GM10248 (cell line): ENCODE data around the gene PIH1D1.

Source experiments
- CTCF ChIA-PET: fragments of 300-600 bp; sonication (Branson Sonifier 250); formaldehyde crosslinking; extraction: SDS; loops from one replicate; lab custom pipeline; 2021; ENCODE audit warnings: antibody characterized with exemption; lab: Yijun Ruan, JAX
- POLR2A ChIA-PET: fragments of 350-650 bp; sonication (Branson Sonifier 250); formaldehyde crosslinking; extraction: SDS; loops from one replicate; lab custom pipeline; 2020; ENCODE audit warnings: antibody characterized with exemption; lab: Yijun Ruan, JAX
- DNase-seq: peaks from one replicate; pipeline ENCODE4 v3.0.0; 2012; ENCODE audit errors: extremely low spot score
- CTCF ChIP-seq: IDR thresholded peaks from 2 replicates; pipeline ENCODE4 v1.5.1; 2012; ENCODE audit warnings: mild to moderate bottlenecking, low read depth; ENCODE audit errors: extremely low read depth, missing control alignments, control extremely low read depth

PIH1D1 gene

DNA sequence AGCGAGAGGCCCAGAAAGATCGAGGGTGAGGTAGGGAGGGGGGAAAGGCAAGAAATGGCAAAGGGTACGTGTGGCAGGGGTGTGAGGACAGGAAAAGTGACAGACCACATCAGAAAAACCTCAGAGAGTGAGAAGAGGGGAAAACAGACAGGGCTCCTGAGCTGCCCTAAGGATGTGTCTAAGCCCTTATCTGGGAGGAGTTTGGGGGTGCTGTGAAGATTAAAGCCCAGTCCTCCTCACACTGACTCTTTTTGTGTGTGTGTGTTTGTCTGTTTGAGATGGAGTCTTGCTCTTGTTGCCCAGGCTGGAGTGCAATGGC, 27.7 kb downstream of the PIH1D1 start:
- POLR2A ChIA-PET: interaction anchor here (0.5 kb wide), 1 partner anchor 966 kb away, joined by 3 read pairs; no protein-coding TSS in a partner anchor
- TF ChIP-seq CTCF: no peak
- CTCF ChIA-PET: interaction anchor here (1.2 to 2.1 kb wide), 4 partner anchors 20 to 49 kb away, joined by 3 to 7 read pairs (median 4); no protein-coding TSS in a partner anchor
- no peak for DNase-seq

- no peak for TF ChIP-seq CTCF
- DNase-seq: no peak
- CTCF ChIA-PET: interaction anchor here (1.2 to 2.1 kb wide), 3 partner anchors 19 to 50 kb away, joined by 3 to 7 read pairs (median 3); no protein-coding TSS in a partner anchor
- POLR2A ChIA-PET: interaction anchor here (0.5 kb wide), 1 partner anchor 967 kb away, joined by 3 read pairs; no protein-coding TSS in a partner anchor
These were observed 28.3 kb downstream of the PIH1D1 start, which contains the start of gene PTH2 for GRCh38 chr19:49423071-49423984. Gene PTH2, minus strand, starts transcription at chr19:49423441. Its CDS starts 102 bp downstream, at chr19:49423339.

- ChIA-PET POLR2A (no interaction called here), CTCF (no interaction called here)
- peak; percentile 23 for TF ChIP-seq CTCF
- peak; percentile 58 for DNase-seq
These were observed 29.1 kb downstream of the PIH1D1 start for GRCh38 chr19:49422407-49423070.

GRCh38 chr19:49421878-49422202, 29.8 kb downstream of the PIH1D1 start:
- ChIA-PET CTCF (no interaction called here), POLR2A (no interaction called here)

GRCh38 chr19:49421039-49421877, 30.4 kb downstream of the PIH1D1 start:
- ChIA-PET CTCF (interaction anchor here (1.2 to 3.5 kb wide), 4 partner anchors 13 to 30 kb away, joined by 3 to 21 read pairs (median 5); no protein-coding TSS in a partner anchor), POLR2A (no interaction called here)
- DNase-seq: no peak
- no peak for TF ChIP-seq CTCF

More at GRCh38 chr19:49421878-49422202, 29.8 kb downstream of the PIH1D1 start:
- no peak for DNase-seq
- TF ChIP-seq CTCF: no peak

DNA sequence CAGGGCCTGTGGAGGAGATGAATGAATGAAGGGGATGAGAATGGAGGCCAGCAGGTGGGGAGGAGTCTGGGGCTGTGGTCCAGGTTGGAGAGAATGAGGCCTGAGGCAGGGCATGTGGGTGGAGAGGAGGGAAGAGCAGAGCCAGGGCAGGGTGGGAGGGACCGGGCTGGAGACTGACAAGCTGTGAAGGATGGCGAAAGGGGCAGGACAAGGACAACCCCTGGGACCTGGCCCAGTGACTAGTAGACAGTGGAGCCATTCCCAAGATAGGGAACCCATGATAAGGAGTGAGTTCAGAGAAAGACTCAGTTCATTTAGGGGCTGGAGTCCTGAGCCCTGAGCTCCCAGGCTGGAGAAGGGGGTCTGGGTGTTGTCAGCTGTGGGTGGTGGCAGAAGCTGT, 31.4 kb downstream of the PIH1D1 start:
- no peak for TF ChIP-seq CTCF
- DNase-seq: no peak
- CTCF ChIA-PET: interaction anchor here (0.8 to 3.5 kb wide), 7 partner anchors 11 to 325 kb away, joined by 3 to 21 read pairs (median 3); no protein-coding TSS in a partner anchor

More for the DNA sequence above, 31.4 kb downstream of the PIH1D1 start:
- POLR2A ChIA-PET: no interaction called here
